Body of pancreas (tissue), 4 donors: ENCODE data around the gene NTPCR. TPM values are rescaled to one million over a fixed set of nuclear protein-coding genes. Genes with fewer than 3 reads are reported as not detected.
"Not testable (repeated sequence)": the region's sequence is repeated elsewhere in the genome, so short reads cannot be mapped to it uniquely, and the experiment has no call there.

Experiments
- ATAC-seq: fragments of 150-250 bp; one replicate; pipeline ENCODE4 v1.9.1; 2016
- DNase-seq, 4 donors: peaks; one replicate each; pipeline ENCODE4 v3.0.0-alpha.2; 2019
- H3K27ac ChIP-seq, 4 donors: fragments of 200-600 bp; sonication (generic); 1 replicate in 3 of 4; 2 replicates in 1 of 4; pipeline versions ENCODE4 v1.5.1 to v1.6.1; 2016 to 2019; ENCODE audit warnings: mild to moderate bottlenecking in 1 of 4, mixed read lengths in 1 of 4, moderate library complexity in 1 of 4
- H3K27me3 ChIP-seq, 2 donors: fragments of 200-600 bp; sonication (generic); one replicate each; pipeline ENCODE4 v1.6.0; 2016; ENCODE audit warnings: mild to moderate bottlenecking in 1 of 2
- H3K36me3 ChIP-seq, 2 donors: fragments of 200-600 bp; sonication (generic); replicated peaks in 1 of 2; 2 replicates each; pipeline ENCODE4 v1.5.1; 2016; ENCODE audit warnings: low read depth in 2 of 2; ENCODE audit not compliant: insufficient read depth in 1 of 2
- H3K4me1 ChIP-seq: fragments of 200-600 bp; sonication (generic); one replicate; pipeline ENCODE4 v1.6.0; 2016
- H3K4me3 ChIP-seq, 2 donors: fragments of 200-600 bp; sonication (generic); 1 replicate in 1 of 2; 2 replicates in 1 of 2; pipeline ENCODE4 v1.5.1; 2016 to 2019
- H3K9me3 ChIP-seq, 3 donors: fragments of 200-600 bp; sonication (generic); 1 replicate in 2 of 3; 2 replicates in 1 of 3; pipeline ENCODE4 v1.5.1; 2016
- POLR2A ChIP-seq, 3 donors: fragments of 450-650 bp; IDR thresholded peaks; one replicate each; pipeline ENCODE4 v1.6.1; 2016; ENCODE audit warnings: antibody characterized with exemption in 3 of 3, mild to moderate bottlenecking in 2 of 3
- WGBS, 2 donors: methylation state at CpG; one replicate each; pipeline ENCODE4 v1.1.5; 2017; 5-methylcytosine and 5-hydroxymethylcytosine counted together
- intact Hi-C: fragments of 100-400 bp; cut with DNase I; formaldehyde crosslinking; loops from one replicate; pipeline ENCODE4 v1.15.1; 2023
- total RNA-seq, 2 donors: library from RNA; depleted of rRNA; stranded (reverse); fragments of >200 nt; gene quantifications; one replicate each; pipeline ENCODE4 v1.1.0, GENCODE V29; 2016
- TF ChIP-seq, protein P1 (sequence below), 7 experiments: fragments of 450-650 bp in 4 of 7; fragments of 200-600 bp in 3 of 7; sonication (generic) in 3 of 7; IDR thresholded peaks; one replicate each; pipeline ENCODE4 v1.5.1; 2016 to 2019; ENCODE audit warnings: antibody characterized with exemption in 7 of 7

NTPCR gene
- total RNA-seq, 2 donors from 2014 or later, result 8.2 to 14.3 TPM

DNA sequence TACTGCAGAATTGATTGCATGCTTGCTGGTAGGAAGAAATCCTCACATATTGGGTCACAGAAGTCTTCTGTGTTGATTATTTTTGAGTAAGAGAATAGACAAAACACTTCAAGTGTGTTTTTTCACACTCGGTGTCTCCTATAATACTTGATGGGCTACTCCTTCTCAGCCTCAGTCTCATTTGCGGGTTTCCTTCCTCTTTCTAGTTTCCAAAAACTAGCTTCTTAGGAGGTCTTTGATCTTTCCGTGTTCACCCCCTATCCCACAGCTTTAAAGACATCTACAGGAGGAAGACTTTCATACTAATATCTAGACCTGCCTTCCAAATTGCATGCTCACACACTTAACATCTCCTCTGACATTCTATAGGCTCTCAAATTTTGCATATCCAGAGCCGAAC lies 40.7 kb upstream of the NTPCR start:
- Histone ChIP-seq H3K27me3 (no peaks in the 10 kb centered on the region), H3K4me1 (no peaks in the 10 kb centered on the region), H3K36me3 (no peaks in the 10 kb centered on the region), H3K27ac (no peak overlapping the region), H3K9me3 (no peaks in the 10 kb centered on the region), H3K4me3 (no peak overlapping the region)
- ATAC-seq, result no peak
- TF ChIP-seq POLR2A (IDR thresholded peaks at IDR 0.05), result no peak
- TF ChIP-seq, protein P1, sequence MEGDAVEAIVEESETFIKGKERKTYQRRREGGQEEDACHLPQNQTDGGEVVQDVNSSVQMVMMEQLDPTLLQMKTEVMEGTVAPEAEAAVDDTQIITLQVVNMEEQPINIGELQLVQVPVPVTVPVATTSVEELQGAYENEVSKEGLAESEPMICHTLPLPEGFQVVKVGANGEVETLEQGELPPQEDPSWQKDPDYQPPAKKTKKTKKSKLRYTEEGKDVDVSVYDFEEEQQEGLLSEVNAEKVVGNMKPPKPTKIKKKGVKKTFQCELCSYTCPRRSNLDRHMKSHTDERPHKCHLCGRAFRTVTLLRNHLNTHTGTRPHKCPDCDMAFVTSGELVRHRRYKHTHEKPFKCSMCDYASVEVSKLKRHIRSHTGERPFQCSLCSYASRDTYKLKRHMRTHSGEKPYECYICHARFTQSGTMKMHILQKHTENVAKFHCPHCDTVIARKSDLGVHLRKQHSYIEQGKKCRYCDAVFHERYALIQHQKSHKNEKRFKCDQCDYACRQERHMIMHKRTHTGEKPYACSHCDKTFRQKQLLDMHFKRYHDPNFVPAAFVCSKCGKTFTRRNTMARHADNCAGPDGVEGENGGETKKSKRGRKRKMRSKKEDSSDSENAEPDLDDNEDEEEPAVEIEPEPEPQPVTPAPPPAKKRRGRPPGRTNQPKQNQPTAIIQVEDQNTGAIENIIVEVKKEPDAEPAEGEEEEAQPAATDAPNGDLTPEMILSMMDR (IDR thresholded peaks at IDR 0.05), result no peak
- WGBS, 2 donors, result 59 to 63% methylated on average over 4 of the region's 4 CpGs
- intact Hi-C loops, result no loop called here
- DNase-seq, result no peak

DNA sequence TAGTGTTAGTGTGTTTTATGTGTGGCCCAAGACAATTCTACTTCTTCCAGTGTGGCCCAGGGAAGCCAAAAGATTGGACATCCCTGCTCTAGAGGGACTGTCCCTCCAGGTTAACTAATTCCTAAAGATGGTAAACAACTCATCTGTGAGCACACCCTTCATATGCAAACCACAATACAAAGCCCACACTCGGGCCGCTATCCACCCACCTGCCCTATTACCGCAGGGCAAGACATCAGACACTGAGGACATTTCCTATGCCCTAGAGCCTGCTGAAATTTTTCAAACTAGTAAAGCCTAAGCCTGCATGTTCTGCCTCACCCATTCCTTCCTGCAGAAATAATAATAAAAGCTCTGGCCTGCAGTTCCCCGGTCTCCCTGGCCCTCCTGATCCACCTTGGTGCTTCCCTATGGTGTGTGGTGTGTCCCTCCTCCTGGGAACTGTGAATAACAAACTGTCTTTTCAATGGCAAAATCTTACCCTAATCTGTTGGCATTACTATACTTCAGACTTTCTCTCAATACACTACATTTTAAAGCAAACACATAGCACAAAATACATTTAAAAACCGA lies 39.3 kb upstream of the NTPCR start:
- DNase-seq (no peak), ATAC-seq (no peak)
- Histone ChIP-seq H3K4me1 (no peaks in the 10 kb centered on the region), H3K27me3 (no peaks in the 10 kb centered on the region), H3K27ac (no peak overlapping the region), H3K36me3 (no peaks in the 10 kb centered on the region), H3K4me3 (no peak overlapping the region), H3K9me3 (no peaks in the 10 kb centered on the region)
- intact Hi-C loops, result no loop called here
- no peak for TF ChIP-seq POLR2A (IDR thresholded peaks at IDR 0.05)
- TF ChIP-seq, protein P1 (IDR thresholded peaks at IDR 0.05), result no peak
- 67 to 77% methylated on average over 5 of the region's 5 CpGs for WGBS, 2 donors

DNA sequence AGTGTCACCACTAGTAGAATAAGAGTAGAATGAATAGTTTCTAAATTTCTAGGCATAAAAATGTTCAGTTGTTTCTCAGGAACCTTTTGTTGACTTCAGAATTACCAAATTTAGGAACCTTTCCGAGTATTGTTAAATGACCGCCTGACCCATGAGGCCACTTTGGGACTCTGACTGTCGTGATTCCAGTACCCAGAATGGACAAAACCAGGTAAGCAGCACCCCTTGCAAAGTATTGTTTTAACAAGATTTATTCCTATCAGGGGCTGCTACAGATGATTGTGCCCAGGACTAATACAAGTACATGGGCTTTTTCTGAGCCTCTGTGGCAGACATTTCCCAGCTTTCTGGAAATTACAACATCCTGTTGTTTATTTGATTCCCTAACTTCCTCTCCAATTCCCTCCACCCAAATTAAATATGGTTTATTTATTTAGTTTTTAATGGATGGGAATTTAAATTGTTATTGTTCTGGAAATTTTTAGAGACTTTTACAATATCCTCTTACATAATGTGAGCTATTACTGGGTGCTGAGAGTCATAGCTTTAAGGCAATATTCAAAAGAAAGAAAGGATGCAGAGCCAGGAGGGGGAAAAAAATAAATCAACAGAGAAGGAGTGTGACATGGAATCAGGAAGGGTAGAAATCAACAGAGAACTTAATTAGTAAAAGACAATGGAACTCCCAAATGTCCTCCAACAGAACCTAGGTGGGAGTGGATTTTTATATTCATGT lies 37.4 kb upstream of the NTPCR start:
- Histone ChIP-seq H3K27ac (no peak overlapping the region), H3K4me3 (no peak overlapping the region), H3K4me1 (no peaks in the 10 kb centered on the region), H3K9me3 (no peaks in the 10 kb centered on the region), H3K36me3 (no peaks in the 10 kb centered on the region), H3K27me3 (no peaks in the 10 kb centered on the region)
- intact Hi-C loops, result no loop called here
- ATAC-seq (no peak), DNase-seq (no peak)
- no peak for TF ChIP-seq POLR2A (IDR thresholded peaks at IDR 0.05)
- TF ChIP-seq, protein P1 (IDR thresholded peaks at IDR 0.05), result no peak
- 79 to 80% methylated on average over 3 of the region's 3 CpGs for WGBS, 2 donors

DNA sequence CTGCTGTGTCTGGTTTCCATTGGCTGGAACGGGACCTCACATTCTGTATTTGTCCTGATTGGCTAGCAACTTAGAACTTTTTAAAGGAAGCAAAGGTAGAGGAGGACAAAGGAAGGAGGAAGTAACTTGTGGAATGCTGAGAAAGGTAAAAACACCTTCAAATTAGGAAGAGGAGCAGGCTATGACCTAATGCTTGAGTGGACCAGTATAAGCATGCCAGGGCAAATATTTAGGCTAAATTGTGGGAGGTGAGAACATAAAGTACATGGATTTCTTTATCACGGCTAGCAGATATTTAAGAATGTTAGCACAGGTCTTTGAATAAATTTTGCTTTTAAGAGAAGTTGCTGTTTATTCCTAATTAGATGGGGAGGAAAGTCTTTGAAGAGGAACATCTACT lies 36.1 kb upstream of the NTPCR start:
- intact Hi-C loops, H3K9me3 ChIP-seq, H3K36me3 ChIP-seq, H3K27ac ChIP-seq, H3K27me3 ChIP-seq, H3K4me1 ChIP-seq, DNase-seq, ATAC-seq, H3K4me3 ChIP-seq: not testable (repeated sequence)
- WGBS, 2 donors, result 73 to 85% methylated on average over 2 of the region's 2 CpGs

DNA sequence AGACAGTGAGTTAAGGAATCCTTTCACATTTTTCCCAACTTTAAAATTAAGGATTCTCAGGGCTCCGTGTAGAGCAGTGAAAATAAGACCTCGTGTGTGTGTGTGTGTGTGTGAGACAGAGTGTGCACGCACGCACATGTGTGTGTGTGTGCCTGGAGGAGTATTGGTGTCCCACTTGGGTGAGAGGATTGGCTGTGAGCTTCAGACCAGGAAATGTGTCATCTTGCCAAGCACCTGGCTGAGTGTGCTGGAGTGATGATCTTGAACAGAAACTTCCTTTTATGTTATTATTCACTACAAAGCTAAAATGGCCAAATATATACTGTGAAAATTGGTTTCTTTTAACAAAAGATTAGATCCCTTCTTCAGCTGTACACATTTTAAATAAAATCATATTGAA lies 35.2 kb upstream of the NTPCR start:
- TF ChIP-seq, protein P1 (IDR thresholded peaks at IDR 0.05), result no peak
- no peak for TF ChIP-seq POLR2A (IDR thresholded peaks at IDR 0.05)
- WGBS, 2 donors, result 66 to 75% methylated on average over 4 of the region's 4 CpGs
- no peak overlapping the region for H3K27ac ChIP-seq
- no peak for ATAC-seq
- no peaks in the 10 kb centered on the region for H3K9me3 ChIP-seq
- no peak overlapping the region for H3K4me3 ChIP-seq
- H3K4me1 ChIP-seq, result no peaks in the 10 kb centered on the region
- intact Hi-C loops, result no loop called here
- H3K36me3 ChIP-seq, result no peaks in the 10 kb centered on the region
- DNase-seq, result no peak
- H3K27me3 ChIP-seq, result no peaks in the 10 kb centered on the region
